ENCODE results near the gene ITPRIP.
A peak's percentile ranks its signal among the peaks of the same experiment; 100 is the strongest.

The ITPRIP gene

GRCh38 chr10:104337985-104338735, at the start of gene ITPRIP:
Gene ITPRIP (minus strand): TSS chr10:104338465. CDS start chr10:104316051, 22,414 bp downstream.
- peak; percentile 79 for DNase-seq

DNA sequence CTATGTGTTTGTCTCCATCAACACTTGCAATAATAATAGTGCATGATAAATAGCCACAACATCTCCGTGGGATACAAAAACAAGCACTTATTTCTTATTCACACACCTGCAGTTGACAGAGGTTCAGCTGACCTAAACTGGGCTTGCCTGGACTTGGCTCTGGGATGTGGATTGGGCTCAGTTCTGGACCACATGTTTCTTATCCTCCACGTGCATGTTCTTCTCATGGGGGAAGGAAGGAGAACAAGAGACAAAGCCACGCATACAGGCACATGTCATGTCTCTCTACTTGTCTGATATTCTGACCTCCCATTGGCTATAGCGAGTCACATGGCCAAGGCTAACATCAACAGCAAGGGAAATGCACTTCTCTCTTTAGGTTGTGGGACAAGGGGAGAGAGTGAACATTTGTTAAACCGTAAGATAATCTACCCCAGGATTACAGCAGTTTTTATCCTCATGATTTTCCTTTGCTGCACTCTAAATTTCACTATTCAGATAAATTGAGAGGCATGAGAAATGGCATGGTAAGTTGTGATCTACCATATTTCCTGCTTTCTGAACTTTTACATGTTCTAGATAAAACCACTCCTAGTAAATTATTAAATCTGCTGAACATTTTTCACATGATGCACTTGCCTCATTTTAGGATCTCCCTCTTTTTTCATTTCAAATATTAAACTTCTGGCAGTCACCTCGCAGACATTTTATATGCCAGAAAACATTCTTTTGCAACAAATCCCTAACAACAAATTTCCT, 49.0 kb upstream of the ITPRIP start:
- DNase-seq: no peak

GRCh38 chr10:104380336-104380735, 42.1 kb upstream of the ITPRIP start:
- DNase-seq: no peak

DNA sequence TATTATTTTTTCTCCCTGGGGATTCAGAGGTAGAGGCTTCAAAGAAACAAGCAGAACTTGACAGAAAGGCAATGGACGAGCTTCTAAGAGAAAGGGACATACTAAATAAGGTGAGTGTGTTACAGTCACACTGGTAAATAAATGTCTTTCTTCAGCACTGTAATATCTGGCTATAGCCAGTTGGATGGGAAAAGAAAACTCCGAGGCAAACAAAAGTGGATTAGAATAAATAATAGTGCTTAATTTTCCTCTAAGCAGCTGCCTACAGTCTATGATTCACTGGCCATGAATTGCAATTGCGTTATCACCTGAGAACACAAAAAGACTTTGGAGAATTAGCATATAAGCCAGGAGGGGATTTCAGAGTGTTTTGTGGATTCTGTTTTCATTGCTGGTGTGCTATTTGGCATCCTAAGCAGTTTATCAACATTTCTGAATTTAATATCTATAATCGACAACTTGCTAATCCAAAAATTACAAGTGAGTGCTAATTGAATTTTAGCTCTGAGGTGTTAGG, 38.6 kb upstream of the ITPRIP start:
- no peak for DNase-seq

DNA sequence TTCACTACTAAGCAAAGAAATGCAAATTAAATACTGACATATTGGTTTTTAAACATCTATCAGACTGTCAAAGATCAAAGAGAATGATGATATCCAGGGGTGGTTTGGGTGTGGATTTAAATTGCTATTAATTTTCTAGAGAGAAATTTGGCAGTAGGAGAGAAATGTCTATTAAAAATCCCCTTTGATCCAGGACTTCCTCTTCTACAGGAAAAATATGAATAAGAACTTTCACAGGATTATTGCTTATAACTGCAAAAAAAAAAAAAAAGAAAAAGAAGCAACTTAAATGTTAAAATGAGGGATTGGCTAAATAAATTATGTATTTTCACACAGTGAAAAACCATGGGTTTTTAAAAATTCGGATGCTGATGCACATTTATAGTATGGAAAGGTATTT, 36.3 kb upstream of the ITPRIP start:
- DNase-seq: no peak

- DNase-seq: no peak
Observed at GRCh38 chr10:104371753-104372152, 33.5 kb upstream of the ITPRIP start.

GRCh38 chr10:104368381-104368780, 30.1 kb upstream of the ITPRIP start:
- DNase-seq: no peak

DNA sequence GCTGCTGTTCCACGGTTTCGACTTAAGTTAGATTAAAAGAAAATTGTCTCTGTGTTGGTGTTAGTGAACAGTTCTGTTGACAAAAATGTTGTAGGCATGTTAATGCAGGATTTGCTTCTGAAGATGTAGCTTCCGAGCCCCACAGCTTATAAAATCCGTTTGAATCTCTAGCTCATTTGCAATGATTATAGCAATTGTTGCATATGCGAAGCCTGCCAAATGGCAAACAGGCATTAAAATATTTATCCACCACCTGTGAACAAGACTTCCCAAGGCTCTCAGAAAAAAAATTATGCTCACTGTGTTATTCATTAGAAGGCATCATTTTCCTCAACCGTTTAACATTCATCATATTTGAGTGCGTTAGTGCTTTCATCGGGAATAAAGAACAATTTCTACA, 29.6 kb upstream of the ITPRIP start:
- no peak for DNase-seq

- DNase-seq: no peak
Observed at GRCh38 chr10:104359811-104360210, 21.5 kb upstream of the ITPRIP start.

GRCh38 chr10:104353325-104354048, 15.2 kb upstream of the ITPRIP start, which contains the start of gene CFAP58:
Gene CFAP58 (plus strand): TSS chr10:104353833. CDS start chr10:104353898, 65 bp downstream.
- peak; percentile 96 for DNase-seq

GRCh38 chr10:104351919-104352318, 13.7 kb upstream of the ITPRIP start:
- no peak for DNase-seq

GRCh38 chr10:104351061-104351702, 12.9 kb upstream of the ITPRIP start:
- no peak for DNase-seq

GRCh38 chr10:104350127-104350635, 11.9 kb upstream of the ITPRIP start:
- peak; percentile 42 for DNase-seq

GRCh38 chr10:104349623-104350126, 11.4 kb upstream of the ITPRIP start:
- DNase-seq: no peak

DNA sequence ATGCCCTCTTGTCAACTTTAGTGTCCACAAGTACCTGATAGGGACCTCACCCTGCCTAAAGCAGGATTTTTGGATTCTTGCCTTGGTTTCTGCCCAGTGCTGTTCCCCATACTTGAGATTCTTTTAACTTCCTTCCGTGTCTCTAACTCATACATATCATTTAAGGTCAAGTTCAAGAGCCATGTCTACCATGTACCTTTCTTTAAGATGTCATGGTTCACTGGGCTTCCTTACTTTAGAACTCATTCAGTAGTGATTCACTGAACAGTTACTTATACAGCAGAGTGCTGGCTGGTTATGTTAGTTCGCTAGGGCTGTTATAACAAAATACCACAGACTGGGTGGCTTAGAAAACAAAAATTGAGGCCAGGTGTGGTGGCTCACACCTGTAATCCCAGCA, 10.3 kb upstream of the ITPRIP start:
- no peak for DNase-seq

DNA sequence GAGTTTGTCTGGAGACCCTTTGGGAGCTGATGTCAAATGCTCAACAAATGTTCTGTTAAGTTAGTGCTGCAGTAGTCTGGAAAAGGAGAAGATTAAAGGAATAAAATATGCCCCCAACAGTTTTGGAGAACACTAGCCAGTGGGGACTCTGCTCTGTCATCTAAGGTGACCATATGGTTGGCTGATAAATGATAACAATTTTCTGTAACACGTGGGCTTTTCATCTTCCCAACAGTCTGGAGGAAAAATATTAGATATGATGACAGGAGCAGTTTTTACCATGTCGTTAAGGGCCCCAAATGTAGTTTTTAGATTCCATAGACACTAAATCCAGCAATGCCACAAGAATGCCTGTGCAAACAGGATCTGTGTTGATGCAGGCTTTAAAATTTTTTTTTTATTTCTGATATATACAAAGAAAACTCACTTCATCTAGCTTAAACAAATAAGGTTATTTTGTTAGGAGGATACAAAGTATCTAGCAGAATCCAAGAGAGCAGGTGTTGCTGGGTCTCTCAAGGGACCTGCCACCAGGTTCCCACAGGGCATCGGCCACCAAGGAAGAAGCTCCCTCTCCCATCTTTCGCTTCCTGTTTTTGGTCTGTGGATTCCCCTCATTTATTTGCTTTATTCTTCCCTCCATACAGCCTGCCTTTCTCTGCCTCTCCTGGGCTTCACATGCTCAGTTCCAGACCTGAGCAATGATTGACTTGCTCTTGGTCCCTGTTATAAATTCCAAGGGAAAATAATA, 9.2 kb upstream of the ITPRIP start:
- DNase-seq: no peak

- peak; percentile 43 for DNase-seq
Observed at GRCh38 chr10:104345941-104346340, 7.7 kb upstream of the ITPRIP start.

- no peak for DNase-seq
Observed at GRCh38 chr10:104345515-104345914, 7.2 kb upstream of the ITPRIP start.

GRCh38 chr10:104344219-104344618, 6.0 kb upstream of the ITPRIP start:
- DNase-seq: no peak

DNA sequence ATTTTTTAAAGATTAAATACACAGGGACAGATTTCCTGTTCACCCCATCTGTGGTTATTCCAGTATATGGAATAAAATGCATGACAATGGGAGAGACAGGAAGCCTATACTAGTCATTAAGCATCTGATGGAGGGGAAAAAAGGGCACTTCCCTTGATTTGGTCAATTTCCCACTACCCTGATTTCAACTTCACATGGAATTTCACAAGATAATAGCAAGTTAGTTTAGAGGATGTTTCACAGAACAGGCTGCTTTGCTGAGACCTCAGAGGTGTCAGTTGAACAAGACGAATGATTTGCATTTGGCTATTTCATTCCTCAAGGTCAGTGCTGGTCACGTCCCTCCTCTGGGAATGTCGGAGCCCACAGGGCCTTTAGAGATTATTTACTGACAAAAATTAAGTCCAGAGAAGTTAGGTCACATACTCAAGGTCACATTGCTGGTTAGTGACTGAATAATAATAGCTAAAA, 4.7 kb upstream of the ITPRIP start:
- no peak for DNase-seq

- no peak for DNase-seq
Observed at GRCh38 chr10:104340641-104341040, 2.4 kb upstream of the ITPRIP start.

Measured in CD4-positive, alpha-beta T cell treated with Interleukin-17A for 4 hours (primary cell).